Measurements from ENCODE around the gene ASPSCR1. TPM values are rescaled to one million over a fixed set of nuclear protein-coding genes. Genes with fewer than 3 reads are reported as not detected.

ASPSCR1 gene
- total and polyA plus RNA-seq, 2 of the 13 experiments (the other 11 are each of a cell fraction or from before 2014, with no cell fraction given): 274 to 314 TPM

DNA sequence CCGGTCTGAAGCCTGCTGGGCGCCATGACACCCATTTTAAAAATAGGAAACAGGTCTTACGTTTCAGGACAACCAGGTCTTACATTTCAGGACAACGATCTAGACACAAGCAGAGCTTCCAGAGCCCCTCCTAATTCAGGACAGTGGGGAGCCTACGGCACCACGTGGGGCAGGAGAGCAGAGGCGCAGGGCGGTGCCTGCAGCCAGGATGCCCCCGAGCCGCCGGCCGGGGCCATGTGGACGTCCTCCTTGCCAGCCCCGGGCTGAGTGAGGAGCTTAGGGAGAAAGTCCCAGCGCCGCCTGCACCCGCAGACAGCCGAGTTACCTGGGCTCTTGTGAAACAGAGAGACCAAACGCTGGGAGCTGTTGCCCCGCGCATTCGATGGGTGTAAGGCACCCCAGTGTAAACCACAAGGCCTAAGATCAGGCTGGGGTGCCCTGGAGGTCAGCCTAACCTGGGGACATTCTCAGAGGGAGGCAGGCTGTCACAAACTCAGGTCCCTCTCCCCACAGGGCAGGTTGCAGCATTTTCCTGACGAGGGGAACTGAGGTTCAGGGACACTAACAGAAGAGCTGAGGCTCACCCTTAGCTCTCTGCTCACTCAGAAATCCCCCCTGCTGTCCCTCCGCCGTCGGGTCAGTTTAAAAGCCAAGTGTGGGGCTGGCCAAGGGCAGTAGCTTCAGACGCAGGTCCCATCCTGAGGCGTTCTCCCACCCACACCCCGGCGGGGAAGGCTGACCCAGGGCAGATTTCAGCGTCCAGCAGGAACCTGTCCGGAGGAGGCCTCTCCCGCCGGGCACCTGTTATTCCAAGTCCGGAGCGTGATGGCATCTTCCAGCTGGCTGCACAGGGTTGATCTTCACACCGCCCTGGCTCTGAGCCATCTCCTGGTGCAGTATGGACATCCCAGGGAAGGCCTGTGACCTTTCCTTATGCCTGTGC is 14.7 kb upstream of the ASPSCR1 start (continued):
- no peak for TF ChIP-seq CBX2 (IDR thresholded peaks at IDR 0.05; ENCODE audit: low read depth, low read length)
- no peak for TF ChIP-seq CBX2 (CRISPR knock-in tag; IDR thresholded peaks at IDR 0.05; ENCODE audit: low read depth)
- no peak for TF ChIP-seq KLF15 (CRISPR knock-in tag; IDR thresholded peaks at IDR 0.05; ENCODE audit: borderline replicate concordance)
- no peak; the same call in 1 of the 2 replicates for TF ChIP-seq FOSL1 (CRISPR knock-in tag; IDR thresholded peaks at IDR 0.05; ENCODE audit: borderline replicate concordance)
- no peak for TF ChIP-seq ZFAT (CRISPR knock-in tag; conservative IDR thresholded peaks at IDR 0.05)
- TF ChIP-seq NR3C1 (CRISPR knock-in tag; IDR thresholded peaks at IDR 0.05): no peak
- TF ChIP-seq AKAP8 (CRISPR knock-in tag; IDR thresholded peaks at IDR 0.05): peak; percentile 98
- TF ChIP-seq THAP11 (CRISPR knock-in tag; IDR thresholded peaks at IDR 0.05): 0 out of 2 replicates have a peak, but pooled peaks have one; percentile 9
- peak; percentile 73; the same call in 1 of the 2 replicates for TF ChIP-seq ZNF709 (CRISPR knock-in tag; IDR thresholded peaks at IDR 0.05)
- TF ChIP-seq MXD4 (CRISPR knock-in tag; IDR thresholded peaks at IDR 0.05): no peak; the same call in 1 of the 2 replicates
- TF ChIP-seq ZNF746 (CRISPR knock-in tag; IDR thresholded peaks at IDR 0.05): 0 out of 2 replicates have a peak, but pooled peaks have one; percentile 60
- TF ChIP-seq SPEN (CRISPR knock-in tag; IDR thresholded peaks at IDR 0.05; ENCODE audit: low read depth): peak; percentile 40; the same call in 1 of the 2 replicates
- peak; percentile 46; the same call in 1 of the 2 replicates for TF ChIP-seq ZNF121 (CRISPR knock-in tag; IDR thresholded peaks at IDR 0.05)
- TF ChIP-seq, protein P1, sequence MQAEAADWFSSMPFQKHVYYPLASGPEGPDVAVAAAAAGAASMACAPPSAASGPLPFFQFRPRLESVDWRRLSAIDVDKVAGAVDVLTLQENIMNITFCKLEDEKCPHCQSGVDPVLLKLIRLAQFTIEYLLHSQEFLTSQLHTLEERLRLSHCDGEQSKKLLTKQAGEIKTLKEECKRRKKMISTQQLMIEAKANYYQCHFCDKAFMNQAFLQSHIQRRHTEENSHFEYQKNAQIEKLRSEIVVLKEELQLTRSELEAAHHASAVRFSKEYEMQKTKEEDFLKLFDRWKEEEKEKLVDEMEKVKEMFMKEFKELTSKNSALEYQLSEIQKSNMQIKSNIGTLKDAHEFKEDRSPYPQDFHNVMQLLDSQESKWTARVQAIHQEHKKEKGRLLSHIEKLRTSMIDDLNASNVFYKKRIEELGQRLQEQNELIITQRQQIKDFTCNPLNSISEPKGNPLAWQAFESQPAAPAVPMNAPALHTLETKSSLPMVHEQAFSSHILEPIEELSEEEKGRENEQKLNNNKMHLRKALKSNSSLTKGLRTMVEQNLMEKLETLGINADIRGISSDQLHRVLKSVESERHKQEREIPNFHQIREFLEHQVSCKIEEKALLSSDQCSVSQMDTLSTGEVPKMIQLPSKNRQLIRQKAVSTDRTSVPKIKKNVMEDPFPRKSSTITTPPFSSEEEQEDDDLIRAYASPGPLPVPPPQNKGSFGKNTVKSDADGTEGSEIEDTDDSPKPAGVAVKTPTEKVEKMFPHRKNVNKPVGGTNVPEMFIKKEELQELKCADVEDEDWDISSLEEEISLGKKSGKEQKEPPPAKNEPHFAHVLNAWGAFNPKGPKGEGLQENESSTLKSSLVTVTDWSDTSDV (CRISPR knock-in tag; IDR thresholded peaks at IDR 0.05): peak; percentile 71; the same call in 1 of the 2 replicates
- no peak for TF ChIP-seq ZNF383 (CRISPR knock-in tag; IDR thresholded peaks at IDR 0.05; ENCODE audit: borderline replicate concordance)
- TF ChIP-seq RBM39 (IDR thresholded peaks at IDR 0.05; ENCODE audit: low read depth, low read length, poor library complexity, severe bottlenecking): peak; percentile 29
- no peak for TF ChIP-seq ZFP62 (CRISPR knock-in tag; IDR thresholded peaks at IDR 0.05)
- TF ChIP-seq FOXJ3 (CRISPR knock-in tag; IDR thresholded peaks at IDR 0.05; ENCODE audit: borderline replicate concordance): no peak
- no peak for TF ChIP-seq ZFP37 (CRISPR knock-in tag; IDR thresholded peaks at IDR 0.05; ENCODE audit: borderline replicate concordance)
- no peak for TF ChIP-seq ZNF737 (CRISPR knock-in tag; IDR thresholded peaks at IDR 0.05; ENCODE audit: borderline replicate concordance)
- TF ChIP-seq, protein P2, sequence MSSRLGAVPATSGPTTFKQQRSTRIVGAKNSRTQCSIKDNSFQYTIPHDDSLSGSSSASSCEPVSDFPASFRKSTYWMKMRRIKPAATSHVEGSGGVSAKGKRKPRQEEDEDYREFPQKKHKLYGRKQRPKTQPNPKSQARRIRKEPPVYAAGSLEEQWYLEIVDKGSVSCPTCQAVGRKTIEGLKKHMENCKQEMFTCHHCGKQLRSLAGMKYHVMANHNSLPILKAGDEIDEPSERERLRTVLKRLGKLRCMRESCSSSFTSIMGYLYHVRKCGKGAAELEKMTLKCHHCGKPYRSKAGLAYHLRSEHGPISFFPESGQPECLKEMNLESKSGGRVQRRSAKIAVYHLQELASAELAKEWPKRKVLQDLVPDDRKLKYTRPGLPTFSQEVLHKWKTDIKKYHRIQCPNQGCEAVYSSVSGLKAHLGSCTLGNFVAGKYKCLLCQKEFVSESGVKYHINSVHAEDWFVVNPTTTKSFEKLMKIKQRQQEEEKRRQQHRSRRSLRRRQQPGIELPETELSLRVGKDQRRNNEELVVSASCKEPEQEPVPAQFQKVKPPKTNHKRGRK (CRISPR knock-in tag; IDR thresholded peaks at IDR 0.05): no peak
- no peak for TF ChIP-seq ZNF616 (CRISPR knock-in tag; IDR thresholded peaks at IDR 0.05; ENCODE audit: low read depth)
- 0 out of 2 replicates have a peak, but pooled peaks have one; percentile 15 for TF ChIP-seq HNF4A (CRISPR knock-in tag; IDR thresholded peaks at IDR 0.05)
- TF ChIP-seq SMARCC2 (IDR thresholded peaks at IDR 0.05): no peak
- TF ChIP-seq ZNF597 (CRISPR knock-in tag; IDR thresholded peaks at IDR 0.05): no peak
